Medulla oblongata (tissue), 1 donor: ENCODE data around the gene EVA1A.
"Not testable (repeated sequence)": the region's sequence is repeated elsewhere in the genome, so short reads cannot be mapped to it uniquely, and the experiment has no call there.

Experiments
- DNase-seq: peaks from one replicate; pipeline ENCODE4 v3.0.0-alpha.2; 2015; ENCODE audit errors: extremely low spot score

EVA1A gene

DNA sequence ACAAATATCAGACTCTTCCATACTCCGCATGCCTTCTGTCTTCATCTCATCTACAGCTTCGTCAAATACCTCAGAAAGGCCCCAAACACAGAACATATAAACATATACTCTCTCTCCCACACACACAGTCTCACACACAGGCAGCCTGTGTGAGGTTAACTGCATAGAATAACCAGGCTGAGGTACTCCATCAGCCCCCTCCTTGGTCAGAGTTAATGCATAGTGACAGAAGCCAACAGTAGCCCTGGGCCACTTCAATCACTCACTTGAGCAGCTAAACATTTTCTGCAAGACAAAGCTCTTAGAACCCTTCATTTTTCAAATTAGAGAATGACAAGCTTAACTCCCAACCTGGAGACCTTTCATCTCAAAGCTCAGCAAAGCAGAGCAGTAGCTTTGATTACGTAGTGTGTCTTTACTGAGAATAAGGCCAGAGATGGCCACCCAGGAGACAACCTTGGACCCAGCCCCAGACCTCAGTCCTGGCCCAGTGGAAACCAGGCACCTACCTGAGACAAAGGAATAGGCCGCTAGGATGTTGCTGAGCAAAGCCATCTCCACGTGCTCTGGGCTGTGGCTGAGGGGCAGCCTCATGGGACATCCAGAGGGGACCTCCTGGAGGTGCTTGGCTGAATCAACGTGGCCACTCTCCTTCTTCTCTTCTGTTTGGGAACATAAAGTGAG lies 43.0 kb downstream of the EVA1A start:
- DNase-seq: no peak

- DNase-seq: no peak
Measured at GRCh38 chr2:75516378-75517360, 44.1 kb downstream of the EVA1A start.

- DNase-seq: no peak
Measured at GRCh38 chr2:75515584-75516368, 45.0 kb downstream of the EVA1A start.

DNA sequence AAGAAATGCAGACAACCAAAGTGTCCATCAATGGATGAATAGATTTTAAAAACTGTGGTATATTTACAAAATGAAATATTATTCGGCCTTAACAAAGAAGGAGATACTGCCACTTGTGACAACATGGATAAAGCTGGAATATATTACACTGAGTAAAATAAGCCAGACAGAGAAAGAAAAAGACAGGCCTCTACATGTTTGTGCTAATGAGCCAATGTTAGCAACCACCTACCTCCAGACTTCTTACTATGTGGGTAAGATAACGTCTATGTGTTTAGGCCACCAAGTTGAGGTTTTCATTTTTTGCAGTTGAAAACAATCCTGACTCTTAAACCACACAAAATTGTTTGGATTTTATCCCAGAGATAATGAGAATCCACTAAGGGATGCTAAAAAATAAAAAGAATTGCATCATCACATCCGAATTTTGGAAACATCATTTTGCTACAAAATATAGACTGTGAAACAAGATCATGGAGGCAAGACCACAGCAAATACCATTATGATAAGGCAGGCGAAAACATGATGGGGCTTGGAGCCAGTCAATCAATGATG lies 47.0 kb downstream of the EVA1A start:
- no peak for DNase-seq

DNA sequence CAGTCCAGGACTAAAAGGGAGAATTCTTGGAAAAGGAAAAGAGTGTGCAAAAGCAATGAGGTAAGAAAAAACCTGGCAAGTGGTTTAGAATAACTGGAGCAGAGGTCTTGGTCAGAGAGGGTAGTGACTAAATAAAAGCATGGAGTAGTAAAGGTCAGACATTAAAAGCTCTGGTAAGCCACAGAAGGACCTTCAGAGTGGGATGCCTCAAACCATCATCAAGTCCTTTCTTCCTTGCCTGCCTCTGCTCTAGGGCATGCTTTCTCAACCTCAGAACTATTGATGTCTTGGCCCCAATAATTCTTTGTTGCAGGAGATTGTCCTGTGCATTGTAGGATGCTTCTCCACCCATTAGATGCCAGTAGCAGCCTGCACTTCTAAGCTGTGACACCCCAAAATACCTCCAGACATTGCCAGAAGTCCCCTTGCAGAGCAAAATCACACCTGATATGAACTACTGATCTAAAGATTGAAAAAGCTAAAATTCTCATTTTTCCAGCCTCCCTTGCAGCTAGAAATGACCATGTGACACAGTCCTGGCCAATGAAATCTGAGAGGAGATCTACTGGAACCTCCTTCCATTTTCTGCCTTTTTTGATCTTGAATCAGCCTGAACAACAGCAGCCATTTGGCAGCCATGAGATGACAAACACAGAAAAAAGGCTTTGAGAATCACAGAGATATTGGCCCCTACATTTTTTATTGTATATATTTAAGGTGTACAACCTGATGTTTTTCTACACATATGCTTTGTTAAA lies 48.1 kb downstream of the EVA1A start:
- no peak for DNase-seq

GRCh38 chr2:75506101-75506697 lies 54.5 kb downstream of the EVA1A start:
- no peak for DNase-seq

DNA sequence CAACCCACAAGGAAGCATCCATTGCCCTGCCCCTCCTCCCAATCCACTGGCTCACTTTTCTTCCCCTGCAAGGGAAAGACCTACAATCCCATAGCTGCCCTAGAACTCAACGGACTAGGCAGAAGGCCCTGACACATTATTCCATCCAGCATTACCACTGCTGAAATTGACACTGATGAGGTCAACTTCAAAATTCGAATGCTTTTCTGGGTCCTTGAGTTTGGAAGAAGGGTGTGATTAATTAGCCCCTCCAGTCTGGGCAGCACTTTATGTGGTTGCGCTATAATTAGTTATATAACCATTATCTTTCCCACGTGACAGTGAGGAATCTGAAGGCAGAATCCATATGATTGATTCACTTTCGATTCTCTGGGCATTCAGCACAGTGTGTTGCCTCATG lies 55.7 kb downstream of the EVA1A start:
- DNase-seq: no peak

DNA sequence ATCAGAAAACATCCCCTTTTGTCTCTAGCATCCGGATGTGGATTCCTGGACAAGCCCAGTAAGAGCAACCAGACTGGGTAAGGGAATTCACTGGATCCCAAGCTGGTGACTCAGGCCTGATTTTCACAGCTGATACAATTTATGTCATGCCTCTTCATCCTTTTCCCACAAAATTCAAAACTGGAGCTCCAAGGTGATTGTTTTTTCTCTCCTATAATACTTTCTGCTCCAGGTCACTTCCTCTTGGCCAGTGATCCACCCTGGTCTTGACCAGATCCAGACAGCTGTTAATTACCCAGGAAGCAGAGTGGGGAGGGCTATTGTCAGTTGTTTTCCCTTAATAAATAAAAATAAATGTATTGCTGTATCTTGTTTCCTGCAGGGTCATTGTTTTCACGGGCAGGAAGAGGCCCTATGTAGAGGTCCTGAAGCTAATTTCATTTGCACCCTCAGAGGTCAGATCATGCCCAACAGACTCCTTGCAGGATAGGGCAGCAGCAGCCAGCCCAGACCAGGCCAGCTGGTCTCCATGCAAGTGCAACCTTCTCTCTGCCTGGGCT lies 57.6 kb downstream of the EVA1A start:
- DNase-seq: no peak

DNA sequence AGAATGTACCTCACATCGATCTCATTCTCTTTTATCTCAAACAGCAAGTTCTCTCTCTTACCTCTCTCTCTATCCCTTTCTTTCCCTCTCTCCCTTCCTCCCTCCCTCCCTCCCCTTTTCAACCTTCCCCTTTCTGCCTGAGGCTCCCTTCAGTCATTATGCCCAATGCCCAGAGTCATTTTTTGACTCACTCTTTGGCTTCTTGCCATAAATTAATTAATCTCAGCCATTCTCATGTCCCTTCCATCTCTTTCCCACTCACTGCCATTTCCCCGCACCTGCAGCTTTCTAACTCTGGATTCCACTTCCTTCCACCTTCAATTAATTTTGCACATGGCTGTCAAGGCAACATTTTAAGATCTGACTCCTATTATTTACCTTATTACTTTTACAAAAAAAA lies 60.1 kb downstream of the EVA1A start:
- no peak for DNase-seq

GRCh38 chr2:75499534-75499933 lies 61.2 kb downstream of the EVA1A start:
- no peak for DNase-seq

GRCh38 chr2:75498907-75499306 lies 61.8 kb downstream of the EVA1A start:
- DNase-seq: no peak

DNA sequence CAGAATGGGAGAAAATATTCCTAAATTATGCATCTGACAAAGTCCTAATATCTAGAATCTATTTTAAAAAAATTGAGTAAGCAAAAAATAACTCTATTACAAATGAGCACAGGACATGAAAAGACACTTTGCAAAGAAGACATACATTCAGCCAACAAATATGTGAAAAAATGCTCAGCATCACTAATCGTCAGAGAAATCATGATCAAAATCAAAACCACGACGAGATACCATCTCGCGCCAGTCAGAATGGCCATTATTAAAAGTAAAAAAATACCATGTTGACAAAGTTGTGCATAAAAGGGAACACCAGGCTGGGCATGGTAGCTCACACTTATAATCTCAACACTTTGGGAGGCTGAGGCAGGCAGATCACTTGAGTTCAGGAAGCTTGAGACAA lies 63.5 kb downstream of the EVA1A start:
- DNase-seq: no peak

DNA sequence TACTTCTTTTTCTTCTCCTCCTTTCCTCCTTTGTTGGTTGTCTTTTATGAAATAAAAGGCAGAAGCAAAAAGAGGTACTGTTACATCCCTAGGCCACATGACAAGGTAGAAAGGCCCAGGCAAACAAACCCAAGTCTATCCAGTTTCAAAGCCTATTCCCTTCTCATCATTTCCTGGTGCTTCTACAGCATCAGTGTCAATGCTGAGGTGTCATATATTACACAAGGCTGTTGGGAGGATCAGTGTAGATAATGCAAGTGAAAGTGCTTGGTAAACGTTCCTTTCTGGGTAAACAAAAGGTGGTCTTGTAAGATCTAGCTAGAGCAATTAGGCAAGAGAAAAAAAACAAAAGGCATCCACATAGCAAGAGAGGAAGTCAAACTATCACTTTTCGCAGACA lies 64.9 kb downstream of the EVA1A start:
- DNase-seq: no peak

- no peak for DNase-seq
Measured at GRCh38 chr2:75494137-75494769, 66.5 kb downstream of the EVA1A start.

- no peak for DNase-seq
Measured at GRCh38 chr2:75493230-75493629, 67.5 kb downstream of the EVA1A start.

DNA sequence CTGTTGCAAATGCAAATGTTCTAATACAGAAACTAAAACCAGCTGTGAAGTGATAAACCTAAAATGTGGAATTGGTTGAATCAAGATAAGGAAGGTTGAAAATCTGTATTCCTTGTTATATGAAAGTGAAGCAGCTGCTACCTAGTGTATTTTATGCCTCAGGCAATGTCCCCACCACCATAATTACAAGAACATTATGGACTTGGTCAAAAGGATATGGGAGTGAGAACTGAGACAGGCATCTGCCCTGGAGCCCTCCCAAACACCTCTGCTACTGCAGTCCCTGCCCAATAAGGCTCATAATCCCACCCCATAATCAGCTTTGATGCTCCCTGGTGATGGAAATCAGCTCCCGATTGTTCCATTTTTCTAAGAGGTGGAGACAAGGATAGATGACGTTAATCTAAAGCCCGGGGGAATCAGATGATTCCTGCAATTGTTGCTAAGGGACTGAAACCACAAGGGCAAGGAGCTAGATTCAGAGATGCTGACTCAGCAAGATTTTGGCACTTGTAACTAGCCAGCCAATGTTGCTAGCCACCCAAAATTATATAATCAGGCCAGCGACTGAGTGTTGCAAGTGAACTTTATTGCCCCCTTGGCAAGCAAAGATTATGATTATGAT lies 69.5 kb downstream of the EVA1A start:
- no peak for DNase-seq

DNA sequence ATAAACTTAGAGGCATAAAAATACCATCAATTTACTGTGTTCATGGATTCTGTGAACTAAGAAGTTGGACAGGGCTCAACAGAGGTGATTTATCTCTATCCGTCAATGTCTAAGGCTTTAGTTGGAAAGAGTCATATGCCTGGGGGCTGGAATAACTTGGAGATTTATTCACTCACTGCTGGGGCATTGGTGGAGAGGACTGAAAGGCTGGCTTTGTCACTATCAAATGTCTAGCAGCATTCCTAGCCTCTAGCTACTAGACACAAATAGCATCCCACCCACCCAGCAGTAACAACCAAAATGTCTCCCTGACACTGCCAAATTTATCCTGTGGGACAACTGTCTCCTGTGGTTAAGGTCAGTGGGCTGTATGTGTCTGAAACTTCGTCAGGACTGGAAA lies 71.0 kb downstream of the EVA1A start:
- DNase-seq: no peak

DNA sequence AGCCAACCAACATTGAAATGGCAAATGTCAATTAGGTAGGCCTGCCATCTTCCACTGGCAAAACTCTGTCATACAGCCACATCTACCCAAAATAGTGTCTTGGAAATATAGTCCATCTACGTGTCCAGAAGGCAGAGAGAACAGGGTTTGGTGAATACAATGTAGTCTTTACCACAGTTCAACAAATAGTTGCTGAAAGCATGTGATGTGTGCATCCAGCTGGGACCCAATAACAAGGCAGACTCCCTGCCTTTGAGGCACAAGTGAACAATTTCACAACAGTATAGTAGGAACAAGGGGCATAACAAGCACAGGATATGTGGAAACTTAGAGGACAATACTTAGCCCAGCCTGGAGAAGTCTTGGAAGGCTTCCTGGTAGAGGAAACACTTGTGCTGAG lies 72.6 kb downstream of the EVA1A start:
- no peak for DNase-seq

DNA sequence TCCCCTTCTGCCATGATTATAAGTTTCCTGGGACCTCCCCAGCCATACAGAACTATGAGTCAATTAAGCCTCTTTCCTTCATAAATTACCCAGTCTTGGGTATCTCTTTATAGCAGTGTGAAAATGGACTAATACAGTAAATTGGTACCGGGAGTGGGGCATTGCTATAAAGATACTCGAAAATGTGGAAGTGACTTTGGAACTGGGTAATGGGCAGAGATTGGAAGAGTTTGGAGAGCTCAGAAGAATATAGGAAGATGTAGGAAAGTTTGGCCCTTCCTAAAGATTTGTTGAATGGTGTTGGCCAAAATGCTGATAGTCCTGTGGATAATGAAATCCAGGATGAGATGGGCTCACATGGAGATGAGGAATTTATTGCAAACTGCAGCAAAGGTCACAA lies 74.0 kb downstream of the EVA1A start:
- DNase-seq: not testable (repeated sequence)

DNA sequence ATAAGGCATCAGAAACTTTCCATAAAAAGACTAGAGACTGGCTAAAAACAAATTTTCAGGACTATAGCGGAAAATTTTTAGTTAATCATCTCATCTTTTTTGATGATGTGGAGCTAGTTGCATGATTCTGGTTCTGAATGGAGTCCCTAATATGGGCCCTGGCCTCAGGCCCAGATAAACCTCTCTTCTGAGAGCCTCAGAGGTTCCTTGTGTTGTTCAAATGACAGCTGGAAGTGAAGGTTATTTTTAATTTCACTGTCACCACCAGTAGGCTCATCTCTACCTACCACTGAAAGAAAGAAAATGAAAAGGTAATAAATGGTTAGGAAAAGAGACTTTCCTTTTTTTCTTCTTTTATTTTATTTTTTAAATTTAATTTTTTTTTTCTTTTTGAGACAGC lies 75.9 kb downstream of the EVA1A start:
- DNase-seq: no peak
